ENCODE measurements around the gene HOXA3.

DNA sequence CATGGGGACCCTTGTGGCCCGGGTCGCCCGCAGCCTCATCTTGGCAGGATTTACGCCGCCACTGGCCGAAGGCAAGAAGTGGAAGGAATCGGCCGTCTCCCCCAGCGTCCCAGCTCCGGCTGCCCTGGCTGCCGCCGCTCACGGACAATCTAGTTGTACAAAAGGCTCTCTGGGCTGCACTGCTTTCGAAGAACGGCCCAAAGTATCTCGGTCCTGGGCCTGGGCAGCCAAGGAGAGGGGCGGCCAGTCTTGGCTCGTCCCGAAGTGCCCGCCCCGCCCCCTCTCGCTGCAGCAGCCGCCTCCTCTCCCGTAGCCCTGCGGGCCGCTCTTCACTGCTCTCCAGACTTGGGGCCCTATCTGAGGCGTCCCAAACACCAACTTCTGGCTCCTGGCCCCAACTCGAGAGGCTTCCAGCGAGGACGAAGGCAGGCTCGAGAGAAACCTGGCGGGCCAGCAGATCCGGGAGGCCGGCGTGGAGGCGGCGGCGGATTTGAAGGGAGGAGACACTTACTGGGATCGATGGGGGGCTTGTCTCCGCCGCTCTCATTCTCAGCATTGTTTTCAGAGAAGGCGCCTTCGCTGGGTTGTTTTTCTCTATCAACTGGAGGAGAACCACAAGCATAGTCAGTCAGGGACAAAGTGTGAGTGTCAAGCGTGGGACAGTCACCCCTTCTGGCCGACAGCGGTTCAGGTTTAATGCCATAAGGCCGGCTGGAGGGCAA is 12.1 kb upstream of the HOXA3 start:
- TF ChIP-seq, protein P1, sequence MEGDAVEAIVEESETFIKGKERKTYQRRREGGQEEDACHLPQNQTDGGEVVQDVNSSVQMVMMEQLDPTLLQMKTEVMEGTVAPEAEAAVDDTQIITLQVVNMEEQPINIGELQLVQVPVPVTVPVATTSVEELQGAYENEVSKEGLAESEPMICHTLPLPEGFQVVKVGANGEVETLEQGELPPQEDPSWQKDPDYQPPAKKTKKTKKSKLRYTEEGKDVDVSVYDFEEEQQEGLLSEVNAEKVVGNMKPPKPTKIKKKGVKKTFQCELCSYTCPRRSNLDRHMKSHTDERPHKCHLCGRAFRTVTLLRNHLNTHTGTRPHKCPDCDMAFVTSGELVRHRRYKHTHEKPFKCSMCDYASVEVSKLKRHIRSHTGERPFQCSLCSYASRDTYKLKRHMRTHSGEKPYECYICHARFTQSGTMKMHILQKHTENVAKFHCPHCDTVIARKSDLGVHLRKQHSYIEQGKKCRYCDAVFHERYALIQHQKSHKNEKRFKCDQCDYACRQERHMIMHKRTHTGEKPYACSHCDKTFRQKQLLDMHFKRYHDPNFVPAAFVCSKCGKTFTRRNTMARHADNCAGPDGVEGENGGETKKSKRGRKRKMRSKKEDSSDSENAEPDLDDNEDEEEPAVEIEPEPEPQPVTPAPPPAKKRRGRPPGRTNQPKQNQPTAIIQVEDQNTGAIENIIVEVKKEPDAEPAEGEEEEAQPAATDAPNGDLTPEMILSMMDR (IDR thresholded peaks at IDR 0.05) = no peak
- no peak for TF ChIP-seq JUN (CRISPR knock-in tag; IDR thresholded peaks at IDR 0.05)
- TF ChIP-seq, protein P2, sequence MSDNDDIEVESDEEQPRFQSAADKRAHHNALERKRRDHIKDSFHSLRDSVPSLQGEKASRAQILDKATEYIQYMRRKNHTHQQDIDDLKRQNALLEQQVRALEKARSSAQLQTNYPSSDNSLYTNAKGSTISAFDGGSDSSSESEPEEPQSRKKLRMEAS (CRISPR knock-in tag; IDR thresholded peaks at IDR 0.05) = no peak
- TF ChIP-seq SMAD4 (CRISPR knock-in tag; IDR thresholded peaks at IDR 0.05) = no peak
- TF ChIP-seq, protein P3, sequence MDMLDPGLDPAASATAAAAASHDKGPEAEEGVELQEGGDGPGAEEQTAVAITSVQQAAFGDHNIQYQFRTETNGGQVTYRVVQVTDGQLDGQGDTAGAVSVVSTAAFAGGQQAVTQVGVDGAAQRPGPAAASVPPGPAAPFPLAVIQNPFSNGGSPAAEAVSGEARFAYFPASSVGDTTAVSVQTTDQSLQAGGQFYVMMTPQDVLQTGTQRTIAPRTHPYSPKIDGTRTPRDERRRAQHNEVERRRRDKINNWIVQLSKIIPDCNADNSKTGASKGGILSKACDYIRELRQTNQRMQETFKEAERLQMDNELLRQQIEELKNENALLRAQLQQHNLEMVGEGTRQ (CRISPR knock-in tag; IDR thresholded peaks at IDR 0.05) = no peak
- no peak for TF ChIP-seq IRF2 (CRISPR knock-in tag; IDR thresholded peaks at IDR 0.05; ENCODE audit: borderline replicate concordance, low read depth)
- no peak for TF ChIP-seq SP1 (CRISPR knock-in tag; conservative IDR thresholded peaks at IDR 0.05)
- TF ChIP-seq, protein P4, sequence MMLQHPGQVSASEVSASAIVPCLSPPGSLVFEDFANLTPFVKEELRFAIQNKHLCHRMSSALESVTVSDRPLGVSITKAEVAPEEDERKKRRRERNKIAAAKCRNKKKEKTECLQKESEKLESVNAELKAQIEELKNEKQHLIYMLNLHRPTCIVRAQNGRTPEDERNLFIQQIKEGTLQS (CRISPR knock-in tag; conservative IDR thresholded peaks at IDR 0.05) = no peak
- no peak for TF ChIP-seq NR2C2 (CRISPR knock-in tag; IDR thresholded peaks at IDR 0.05)
- TF ChIP-seq, protein P5, sequence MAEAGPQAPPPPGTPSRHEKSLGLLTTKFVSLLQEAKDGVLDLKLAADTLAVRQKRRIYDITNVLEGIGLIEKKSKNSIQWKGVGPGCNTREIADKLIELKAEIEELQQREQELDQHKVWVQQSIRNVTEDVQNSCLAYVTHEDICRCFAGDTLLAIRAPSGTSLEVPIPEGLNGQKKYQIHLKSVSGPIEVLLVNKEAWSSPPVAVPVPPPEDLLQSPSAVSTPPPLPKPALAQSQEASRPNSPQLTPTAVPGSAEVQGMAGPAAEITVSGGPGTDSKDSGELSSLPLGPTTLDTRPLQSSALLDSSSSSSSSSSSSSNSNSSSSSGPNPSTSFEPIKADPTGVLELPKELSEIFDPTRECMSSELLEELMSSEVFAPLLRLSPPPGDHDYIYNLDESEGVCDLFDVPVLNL (CRISPR knock-in tag; IDR thresholded peaks at IDR 0.05; ENCODE audit: borderline replicate concordance, low read depth) = no peak
- TF ChIP-seq, protein P6, sequence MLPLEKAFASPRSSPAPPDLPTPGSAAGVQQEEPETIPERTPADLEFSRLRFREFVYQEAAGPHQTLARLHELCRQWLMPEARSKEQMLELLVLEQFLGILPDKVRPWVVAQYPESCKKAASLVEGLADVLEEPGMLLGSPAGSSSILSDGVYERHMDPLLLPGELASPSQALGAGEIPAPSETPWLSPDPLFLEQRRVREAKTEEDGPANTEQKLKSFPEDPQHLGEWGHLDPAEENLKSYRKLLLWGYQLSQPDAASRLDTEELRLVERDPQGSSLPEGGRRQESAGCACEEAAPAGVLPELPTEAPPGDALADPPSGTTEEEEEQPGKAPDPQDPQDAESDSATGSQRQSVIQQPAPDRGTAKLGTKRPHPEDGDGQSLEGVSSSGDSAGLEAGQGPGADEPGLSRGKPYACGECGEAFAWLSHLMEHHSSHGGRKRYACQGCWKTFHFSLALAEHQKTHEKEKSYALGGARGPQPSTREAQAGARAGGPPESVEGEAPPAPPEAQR (CRISPR knock-in tag; IDR thresholded peaks at IDR 0.05) = no peak

Measured in WTC11 (cell line).